ENCODE data around the gene EPB41L2. TPM values are rescaled to one million over a fixed set of nuclear protein-coding genes. Genes with fewer than 3 reads are reported as not detected.

The EPB41L2 gene
- total RNA-seq, 6 donors from 2014 or later: 68.7 to 201 (median 98.2) TPM

DNA sequence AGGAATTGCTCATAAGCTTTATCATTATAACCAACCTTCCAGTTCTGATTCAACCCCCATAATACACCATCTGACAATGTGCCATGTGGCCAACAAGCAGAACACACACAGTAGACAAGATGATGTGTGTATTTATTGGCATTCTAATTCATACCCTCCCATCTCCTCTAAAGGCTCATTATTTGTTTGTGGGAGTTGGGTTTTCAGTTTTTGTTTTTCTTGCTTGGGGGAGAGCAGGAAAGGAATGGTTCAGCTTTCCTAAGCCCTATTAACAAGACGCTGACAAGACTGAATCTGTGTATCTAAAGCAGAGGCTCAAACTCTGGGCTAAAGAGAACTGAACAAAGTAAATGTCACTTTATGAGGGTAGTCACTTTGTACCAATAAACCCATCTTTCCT lies 36.8 kb downstream of the EPB41L2 start:
- Histone ChIP-seq H3K27ac (no peak overlapping the region), H3K27me3 (no peaks in the 10 kb centered on the region), H3K4me1 (peaks cover 0 to 7% (median 2%) of the 10 kb centered on the region in 4 donors), H3K4me3 (no peak overlapping the region), H3K9me3 (no peaks in the 10 kb centered on the region), H3K36me3 (no peaks in the 10 kb centered on the region)
- TF ChIP-seq, protein P1, sequence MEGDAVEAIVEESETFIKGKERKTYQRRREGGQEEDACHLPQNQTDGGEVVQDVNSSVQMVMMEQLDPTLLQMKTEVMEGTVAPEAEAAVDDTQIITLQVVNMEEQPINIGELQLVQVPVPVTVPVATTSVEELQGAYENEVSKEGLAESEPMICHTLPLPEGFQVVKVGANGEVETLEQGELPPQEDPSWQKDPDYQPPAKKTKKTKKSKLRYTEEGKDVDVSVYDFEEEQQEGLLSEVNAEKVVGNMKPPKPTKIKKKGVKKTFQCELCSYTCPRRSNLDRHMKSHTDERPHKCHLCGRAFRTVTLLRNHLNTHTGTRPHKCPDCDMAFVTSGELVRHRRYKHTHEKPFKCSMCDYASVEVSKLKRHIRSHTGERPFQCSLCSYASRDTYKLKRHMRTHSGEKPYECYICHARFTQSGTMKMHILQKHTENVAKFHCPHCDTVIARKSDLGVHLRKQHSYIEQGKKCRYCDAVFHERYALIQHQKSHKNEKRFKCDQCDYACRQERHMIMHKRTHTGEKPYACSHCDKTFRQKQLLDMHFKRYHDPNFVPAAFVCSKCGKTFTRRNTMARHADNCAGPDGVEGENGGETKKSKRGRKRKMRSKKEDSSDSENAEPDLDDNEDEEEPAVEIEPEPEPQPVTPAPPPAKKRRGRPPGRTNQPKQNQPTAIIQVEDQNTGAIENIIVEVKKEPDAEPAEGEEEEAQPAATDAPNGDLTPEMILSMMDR (IDR thresholded peaks at IDR 0.05): no peak
- TF ChIP-seq POLR2A (IDR thresholded peaks at IDR 0.05) (no peak), EP300 (IDR thresholded peaks at IDR 0.05) (no peak), POLR2AphosphoS5 (IDR thresholded peaks at IDR 0.05) (no peak)
- 87 to 100% methylated on average over 1 of the region's 1 CpG for WGBS, 2 donors
- ATAC-seq (ENCODE audit: low FRiP score in 2 of 2) (no peak), DNase-seq (no peak)

DNA sequence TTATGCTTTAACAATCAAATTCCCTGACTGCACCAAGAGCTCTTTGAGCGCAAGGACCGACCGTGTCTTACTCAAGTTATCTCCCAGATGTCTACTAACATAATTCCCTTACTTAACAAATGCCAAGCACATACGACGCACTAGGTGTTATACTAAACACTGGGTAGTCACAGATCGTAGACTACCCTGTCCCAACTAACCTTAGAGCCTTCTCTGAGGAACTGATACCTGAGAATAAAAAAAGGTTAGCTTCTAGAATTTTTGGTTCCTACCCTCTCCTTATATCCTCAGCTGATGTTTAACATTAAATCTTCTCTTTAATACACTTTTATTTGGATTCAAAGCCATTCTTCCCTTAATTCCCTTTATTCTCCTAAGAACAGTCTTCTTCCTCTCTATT lies 38.5 kb downstream of the EPB41L2 start:
- no peak overlapping the region for H3K4me3 ChIP-seq
- H3K9me3 ChIP-seq: no peaks in the 10 kb centered on the region
- 97 to 99% methylated on average over 6 of the region's 6 CpGs for WGBS, 2 donors
- TF ChIP-seq POLR2AphosphoS5 (IDR thresholded peaks at IDR 0.05) (no peak), POLR2A (IDR thresholded peaks at IDR 0.05) (no peak), EP300 (IDR thresholded peaks at IDR 0.05) (no peak)
- TF ChIP-seq, protein P1 (IDR thresholded peaks at IDR 0.05): no peak
- H3K36me3 ChIP-seq: no peaks in the 10 kb centered on the region
- DNase-seq (no peak), ATAC-seq (ENCODE audit: low FRiP score in 2 of 2) (no peak)
- H3K4me1 ChIP-seq: peaks cover 0 to 7% (median 2%) of the 10 kb centered on the region in 4 donors
- no peaks in the 10 kb centered on the region for H3K27me3 ChIP-seq
- H3K27ac ChIP-seq: no peak overlapping the region

GRCh38 chr6:131023834-131024504 lies 39.1 kb downstream of the EPB41L2 start:
- WGBS, 2 donors: 53 to 68% methylated on average over 3 of the region's 3 CpGs
- DNase-seq: no peak
- TF ChIP-seq, protein P1 (IDR thresholded peaks at IDR 0.05): no peak
- TF ChIP-seq EP300 (IDR thresholded peaks at IDR 0.05): no peak
- no peak for TF ChIP-seq POLR2A (IDR thresholded peaks at IDR 0.05)
- no peak for TF ChIP-seq POLR2AphosphoS5 (IDR thresholded peaks at IDR 0.05)
- no peaks in the 10 kb centered on the region for H3K9me3 ChIP-seq
- H3K27ac ChIP-seq: no peak overlapping the region
- no peaks in the 10 kb centered on the region for H3K27me3 ChIP-seq
- H3K4me1 ChIP-seq: peaks cover 0 to 7% (median 2%) of the 10 kb centered on the region in 4 donors
- peak in 1 of 2 donors; percentile 53 for ATAC-seq (ENCODE audit: low FRiP score in 2 of 2)
- H3K36me3 ChIP-seq: no peaks in the 10 kb centered on the region
- no peak overlapping the region for H3K4me3 ChIP-seq

DNA sequence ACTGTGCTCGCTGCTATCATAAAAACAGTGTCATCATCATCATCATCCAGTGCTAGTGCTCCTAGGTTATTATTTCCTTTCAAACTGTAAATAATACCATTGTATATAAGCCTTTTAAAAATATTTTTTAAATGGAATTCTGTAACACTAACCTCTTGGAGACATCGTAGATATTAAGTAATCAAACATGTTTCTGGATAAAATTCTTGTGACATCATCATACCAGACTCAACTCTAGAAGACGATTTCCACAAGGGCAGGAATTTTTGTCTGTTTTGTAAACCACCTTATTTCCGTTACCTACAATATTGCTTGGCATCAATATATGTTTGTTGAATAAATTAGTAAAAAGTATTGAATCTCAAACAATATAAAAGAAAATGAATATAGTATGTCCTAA lies 40.4 kb downstream of the EPB41L2 start:
- H3K36me3 ChIP-seq: no peaks in the 10 kb centered on the region
- DNase-seq (no peak), ATAC-seq (ENCODE audit: low FRiP score in 2 of 2) (no peak)
- H3K27ac ChIP-seq: no peak overlapping the region
- no peaks in the 10 kb centered on the region for H3K27me3 ChIP-seq
- H3K9me3 ChIP-seq: no peaks in the 10 kb centered on the region
- H3K4me3 ChIP-seq: no peak overlapping the region
- peaks cover 0 to 7% (median 2%) of the 10 kb centered on the region in 4 donors for H3K4me1 ChIP-seq
- TF ChIP-seq, protein P1 (IDR thresholded peaks at IDR 0.05): no peak
- TF ChIP-seq POLR2A (IDR thresholded peaks at IDR 0.05) (no peak), EP300 (IDR thresholded peaks at IDR 0.05) (no peak), POLR2AphosphoS5 (IDR thresholded peaks at IDR 0.05) (no peak)
- 62 to 75% methylated on average over 4 of the region's 4 CpGs for WGBS, 2 donors

DNA sequence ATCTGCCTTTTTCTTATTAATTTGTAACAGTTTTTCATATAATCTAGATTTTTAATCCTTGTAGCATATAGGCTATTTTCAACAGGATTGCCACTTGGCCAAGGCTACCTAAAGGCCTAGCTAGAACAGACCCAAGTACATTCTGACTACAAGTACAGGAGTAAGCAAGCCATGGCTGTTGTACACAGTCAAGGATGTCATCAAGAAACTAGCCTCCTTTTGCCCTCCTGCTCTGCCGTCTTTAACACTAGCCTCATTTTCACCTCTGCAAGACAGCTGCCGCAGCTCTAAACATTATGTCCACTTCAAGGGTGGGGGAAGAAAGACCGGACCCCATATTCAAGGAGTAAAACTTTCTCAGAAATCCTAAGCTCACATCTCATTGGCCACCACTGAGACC lies 45.1 kb downstream of the EPB41L2 start:
- no peak for ATAC-seq (ENCODE audit: low FRiP score in 2 of 2)
- TF ChIP-seq POLR2AphosphoS5 (IDR thresholded peaks at IDR 0.05) (no peak), EP300 (IDR thresholded peaks at IDR 0.05) (no peak), POLR2A (IDR thresholded peaks at IDR 0.05) (no peak)
- TF ChIP-seq, protein P1 (IDR thresholded peaks at IDR 0.05): no peak
- DNase-seq: no peak
- H3K4me3 ChIP-seq: no peak overlapping the region
- H3K27ac ChIP-seq: no peak overlapping the region
- H3K4me1 ChIP-seq: peaks cover 9 to 29% (median 19%) of the 10 kb centered on the region in 4 donors
- H3K36me3 ChIP-seq: no peaks in the 10 kb centered on the region
- 88 to 98% methylated on average over 3 of the region's 3 CpGs for WGBS, 2 donors
- no peaks in the 10 kb centered on the region for H3K9me3 ChIP-seq
- no peaks in the 10 kb centered on the region for H3K27me3 ChIP-seq

Data from upper lobe of left lung (tissue), 6 donors.